GM12892 (cell line): ENCODE data around the gene HOXC9.

Experiments used
- POLR2A ChIP-seq: IDR thresholded peaks from 2 replicates; pipeline ENCODE4 v1.6.1; 2011; ENCODE audit warnings: low read depth, low read length, control low read depth
- POLR2AphosphoS5 ChIP-seq: IDR thresholded peaks from 2 replicates; pipeline ENCODE4 v1.6.1; 2011; ENCODE audit warnings: low read depth, low read length, control low read depth
- TAF1 ChIP-seq: IDR thresholded peaks from 2 replicates; pipeline ENCODE4 v1.6.1; 2011; ENCODE audit warnings: low read depth, mild to moderate bottlenecking, control low read depth, low read length, borderline replicate concordance

DNA sequence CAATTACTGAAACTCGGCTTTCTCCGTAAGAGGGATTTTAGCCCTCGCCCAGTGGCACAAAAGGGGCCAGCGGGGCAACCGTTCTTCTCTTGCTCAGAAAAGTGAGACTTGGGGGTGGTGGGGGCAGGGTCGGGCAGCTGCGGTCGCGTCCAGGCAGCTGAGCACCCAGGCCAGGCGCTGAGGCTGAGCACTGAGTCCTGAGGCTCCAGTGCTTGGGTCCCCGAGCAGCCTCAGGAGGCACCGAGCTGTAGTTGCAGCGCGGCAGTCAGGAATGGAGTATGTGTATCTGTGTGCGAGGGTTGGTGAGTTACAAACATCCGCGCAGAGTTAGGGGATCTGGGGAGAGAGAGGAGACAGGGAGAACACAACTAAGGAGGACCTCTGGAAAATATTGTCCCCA is 24.2 kb downstream of the HOXC9 start:
- TF ChIP-seq POLR2AphosphoS5 = no peak
- no peak for TF ChIP-seq POLR2A
- no peak for TF ChIP-seq TAF1
